Measurements from ENCODE around the gene KLHL7.

Gene KLHL7, protein sequence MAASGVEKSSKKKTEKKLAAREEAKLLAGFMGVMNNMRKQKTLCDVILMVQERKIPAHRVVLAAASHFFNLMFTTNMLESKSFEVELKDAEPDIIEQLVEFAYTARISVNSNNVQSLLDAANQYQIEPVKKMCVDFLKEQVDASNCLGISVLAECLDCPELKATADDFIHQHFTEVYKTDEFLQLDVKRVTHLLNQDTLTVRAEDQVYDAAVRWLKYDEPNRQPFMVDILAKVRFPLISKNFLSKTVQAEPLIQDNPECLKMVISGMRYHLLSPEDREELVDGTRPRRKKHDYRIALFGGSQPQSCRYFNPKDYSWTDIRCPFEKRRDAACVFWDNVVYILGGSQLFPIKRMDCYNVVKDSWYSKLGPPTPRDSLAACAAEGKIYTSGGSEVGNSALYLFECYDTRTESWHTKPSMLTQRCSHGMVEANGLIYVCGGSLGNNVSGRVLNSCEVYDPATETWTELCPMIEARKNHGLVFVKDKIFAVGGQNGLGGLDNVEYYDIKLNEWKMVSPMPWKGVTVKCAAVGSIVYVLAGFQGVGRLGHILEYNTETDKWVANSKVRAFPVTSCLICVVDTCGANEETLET

GRCh38 chr7:23105644-23106056 lies at the start of gene KLHL7:
Gene KLHL7, plus strand, starts transcription at chr7:23105785. Its CDS starts 242 bp downstream, at chr7:23106027.
- peak; percentile 79 for DNase-seq (ENCODE audit: low read depth, low spot score)

GRCh38 chr7:23058408-23059096 lies 47.0 kb upstream of the KLHL7 start:
- no peak for DNase-seq (ENCODE audit: low read depth, low spot score)

- DNase-seq (ENCODE audit: low read depth, low spot score), result no peak
These were observed 44.3 kb upstream of the KLHL7 start for GRCh38 chr7:23061327-23061726.

- DNase-seq (ENCODE audit: low read depth, low spot score), result no peak
These were observed 43.1 kb upstream of the KLHL7 start for GRCh38 chr7:23062452-23062851.

DNA sequence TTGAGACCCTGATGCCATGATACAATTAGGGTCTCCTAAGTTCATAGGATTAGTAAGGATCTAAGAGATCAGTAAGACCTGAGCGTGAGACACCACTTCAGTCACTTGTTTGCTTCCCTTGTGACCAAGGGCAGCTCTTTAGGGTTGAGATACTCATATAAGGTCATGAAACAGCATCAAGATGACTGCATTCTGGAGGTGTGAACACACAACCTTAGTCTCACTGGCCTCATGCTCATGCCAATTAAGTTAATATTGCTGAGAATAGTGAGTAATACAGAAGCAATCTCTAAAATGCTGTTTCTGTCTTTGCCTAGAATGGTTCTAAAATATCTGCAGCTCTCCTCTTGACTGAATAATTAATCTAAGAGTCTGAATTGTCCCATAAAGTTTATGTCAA lies 39.6 kb upstream of the KLHL7 start:
- DNase-seq (ENCODE audit: low read depth, low spot score), result no peak

DNA sequence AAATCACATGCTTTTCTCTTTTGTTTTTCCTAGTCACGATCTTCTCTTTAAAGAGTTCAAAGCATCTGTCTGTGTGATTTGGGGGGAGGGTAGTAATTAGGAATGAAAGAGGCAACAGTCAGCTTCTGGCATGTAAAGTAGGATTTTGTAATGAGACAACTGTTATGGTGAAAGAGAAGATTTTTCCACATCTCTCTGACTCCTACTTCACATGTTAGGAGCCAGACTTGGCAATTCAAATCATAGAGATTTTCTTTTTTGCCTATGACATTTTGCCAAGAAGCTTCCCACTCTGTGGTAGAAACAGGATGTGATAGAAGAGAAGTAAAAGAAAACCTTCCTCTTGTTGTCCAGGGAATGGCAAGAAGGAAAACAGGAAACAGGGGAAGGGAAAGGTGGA lies 38.3 kb upstream of the KLHL7 start:
- no peak for DNase-seq (ENCODE audit: low read depth, low spot score)

- no peak for DNase-seq (ENCODE audit: low read depth, low spot score)
These were observed 33.5 kb upstream of the KLHL7 start for GRCh38 chr7:23072048-23072447.

DNA sequence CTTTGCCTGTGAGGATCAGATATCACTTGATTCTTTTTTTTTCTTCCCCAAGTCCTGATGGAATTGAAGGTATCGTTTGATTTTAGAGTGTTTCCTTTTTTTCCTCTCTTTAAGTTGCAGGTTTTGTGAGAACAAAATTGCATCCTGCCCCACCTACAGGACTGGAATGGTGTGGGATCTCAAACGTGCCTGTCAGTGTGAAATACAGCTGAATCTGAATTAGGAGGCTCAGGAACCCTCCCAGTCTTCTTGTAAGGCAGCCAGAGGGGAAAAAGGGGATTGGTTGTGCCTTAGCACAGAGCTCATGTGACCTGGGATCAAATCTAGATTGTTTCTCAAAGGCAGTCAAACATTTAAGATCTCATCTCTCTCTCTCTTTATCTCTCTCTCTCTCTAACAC lies 32.7 kb upstream of the KLHL7 start:
- no peak for DNase-seq (ENCODE audit: low read depth, low spot score)

- DNase-seq (ENCODE audit: low read depth, low spot score), result no peak
These were observed 30.9 kb upstream of the KLHL7 start for GRCh38 chr7:23074443-23075261.

DNA sequence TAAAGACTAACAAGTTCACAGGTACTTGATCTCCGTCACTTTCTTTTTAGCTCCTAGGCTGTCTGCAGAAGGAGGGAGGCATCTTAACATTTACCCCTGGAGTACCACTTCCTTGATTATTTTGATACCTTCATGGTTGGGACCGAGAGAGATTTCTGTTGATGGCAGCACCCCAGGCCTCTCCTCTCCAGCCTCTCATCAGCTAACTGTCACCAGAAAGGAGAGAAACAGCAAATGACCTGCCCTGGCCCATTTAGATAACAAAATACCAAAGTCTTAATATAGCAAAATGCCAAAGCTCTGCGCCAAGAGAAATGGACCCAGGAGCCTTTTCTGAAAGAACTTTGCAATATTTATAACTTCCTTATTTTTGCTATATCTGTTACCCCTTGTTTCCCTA lies 30.0 kb upstream of the KLHL7 start:
- DNase-seq (ENCODE audit: low read depth, low spot score), result no peak

DNA sequence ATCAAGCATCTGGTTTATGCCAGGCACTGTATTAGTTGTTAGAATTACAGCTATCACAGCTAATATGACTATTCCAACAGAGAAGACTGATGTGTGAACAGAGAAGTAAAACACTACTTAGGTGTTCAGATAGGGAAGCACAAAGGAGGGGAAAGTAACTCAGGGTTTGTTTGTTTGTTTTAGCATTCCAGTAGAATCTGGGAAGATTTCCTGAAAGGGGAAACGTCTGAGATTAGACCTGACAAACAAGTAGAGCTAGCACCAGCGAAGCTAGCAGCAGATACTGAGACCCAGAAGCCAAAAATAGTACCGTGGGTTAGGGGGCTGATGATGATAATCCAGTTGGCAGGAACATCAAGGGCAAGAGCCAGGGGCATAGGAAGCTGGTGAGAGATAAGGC lies 28.8 kb upstream of the KLHL7 start:
- no peak for DNase-seq (ENCODE audit: low read depth, low spot score)

DNA sequence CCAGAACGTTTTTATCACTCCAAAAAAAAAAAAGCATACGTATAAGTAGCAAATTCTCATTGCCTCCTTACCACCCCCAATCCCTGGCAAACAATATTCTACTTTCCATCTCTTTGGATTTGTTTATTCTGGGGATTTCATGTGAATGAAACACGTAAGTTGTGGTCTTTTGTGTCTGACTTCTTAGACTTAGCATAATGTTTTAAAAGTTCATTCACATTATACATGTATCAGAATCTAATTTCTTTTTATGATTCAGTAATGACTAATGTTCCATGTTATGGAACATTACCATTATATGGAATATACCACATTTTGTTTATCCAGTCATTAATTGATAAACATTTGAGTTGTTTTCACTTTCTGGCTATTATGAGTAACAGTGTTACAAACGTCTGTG lies 12.5 kb upstream of the KLHL7 start:
- no peak for DNase-seq (ENCODE audit: low read depth, low spot score)

DNA sequence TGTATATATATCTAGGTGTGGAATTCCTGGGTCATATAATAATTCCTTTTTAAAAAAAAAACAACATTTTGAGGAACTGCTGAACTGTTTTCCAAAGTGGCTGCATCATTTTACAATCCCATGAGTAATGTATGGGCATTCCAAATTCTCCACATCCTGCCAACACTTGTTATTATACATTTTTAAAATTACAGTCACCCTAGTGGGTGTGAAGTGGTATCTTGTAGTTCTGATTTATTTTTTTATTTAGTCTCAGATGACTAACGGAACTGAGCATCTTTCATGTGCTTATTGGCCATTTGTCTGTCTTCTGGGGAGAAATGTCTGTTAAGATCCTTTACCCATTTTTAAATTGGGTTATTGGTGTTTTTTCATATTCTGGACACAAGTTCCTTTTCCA lies 12.0 kb upstream of the KLHL7 start:
- DNase-seq (ENCODE audit: low read depth, low spot score), result no peak

DNA sequence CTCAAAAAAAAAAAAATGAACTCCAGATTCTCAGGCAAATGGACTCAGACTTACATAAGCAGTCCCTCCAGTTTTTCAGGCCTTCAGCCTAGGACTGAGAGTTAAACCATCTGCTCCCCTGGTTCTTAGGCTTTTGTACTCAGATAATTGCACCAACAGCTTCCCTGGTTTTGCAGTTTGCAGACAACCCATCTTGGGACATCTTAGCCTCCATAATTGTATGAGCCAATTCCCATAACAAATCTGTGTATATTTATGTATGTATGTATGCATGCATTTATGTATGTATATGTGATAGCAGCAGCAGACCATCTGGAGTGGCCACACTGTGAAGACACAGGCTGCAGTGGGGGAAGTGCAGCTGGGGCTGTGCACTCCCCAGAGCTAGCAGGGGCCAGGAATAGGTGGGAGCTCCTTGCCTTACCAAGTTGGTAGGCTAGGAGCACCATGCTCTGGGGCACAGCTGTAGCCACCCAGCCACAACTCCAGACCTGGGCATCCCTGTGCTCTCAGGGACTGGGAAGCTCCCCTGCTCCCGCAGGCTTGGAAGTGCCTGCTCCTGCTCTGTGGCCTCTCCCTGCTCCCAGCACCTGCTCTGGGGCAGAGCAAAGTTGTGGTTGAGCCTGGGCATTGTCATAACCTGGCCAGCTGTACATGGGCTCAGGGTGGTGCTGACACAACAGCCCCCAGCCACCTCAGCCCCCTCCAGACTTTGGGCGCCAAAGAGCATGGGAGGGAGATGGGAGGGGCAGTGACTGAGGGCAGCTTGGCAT lies 8.9 kb upstream of the KLHL7 start:
- no peak for DNase-seq (ENCODE audit: low read depth, low spot score)

- no peak for DNase-seq (ENCODE audit: low read depth, low spot score)
These were observed 7.6 kb upstream of the KLHL7 start for GRCh38 chr7:23098029-23098428.

- no peak for DNase-seq (ENCODE audit: low read depth, low spot score)
These were observed 7.1 kb upstream of the KLHL7 start for GRCh38 chr7:23098460-23098859.

DNA sequence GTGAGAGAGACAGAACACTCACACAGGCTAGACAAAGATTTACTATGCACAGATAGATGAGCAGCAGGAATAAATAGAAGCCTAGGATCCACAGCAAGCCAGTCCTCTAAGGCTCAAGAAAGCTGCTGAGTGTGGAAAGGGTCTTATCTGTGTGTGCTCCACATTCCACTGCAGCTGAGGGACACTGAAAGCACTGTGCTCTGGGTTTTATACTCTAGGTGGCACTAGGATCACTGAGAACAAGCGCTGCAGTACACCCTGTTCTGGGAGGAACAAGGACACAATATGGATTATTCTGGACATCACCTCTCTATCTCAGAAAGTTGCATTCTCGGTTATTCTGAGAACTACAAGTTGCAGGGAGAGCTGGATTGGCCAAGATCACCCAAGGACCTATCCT lies 4.9 kb upstream of the KLHL7 start:
- no peak for DNase-seq (ENCODE audit: low read depth, low spot score)

- DNase-seq (ENCODE audit: low read depth, low spot score), result no peak
These were observed 420 bp upstream of the KLHL7 start for GRCh38 chr7:23105086-23105643.

DNA sequence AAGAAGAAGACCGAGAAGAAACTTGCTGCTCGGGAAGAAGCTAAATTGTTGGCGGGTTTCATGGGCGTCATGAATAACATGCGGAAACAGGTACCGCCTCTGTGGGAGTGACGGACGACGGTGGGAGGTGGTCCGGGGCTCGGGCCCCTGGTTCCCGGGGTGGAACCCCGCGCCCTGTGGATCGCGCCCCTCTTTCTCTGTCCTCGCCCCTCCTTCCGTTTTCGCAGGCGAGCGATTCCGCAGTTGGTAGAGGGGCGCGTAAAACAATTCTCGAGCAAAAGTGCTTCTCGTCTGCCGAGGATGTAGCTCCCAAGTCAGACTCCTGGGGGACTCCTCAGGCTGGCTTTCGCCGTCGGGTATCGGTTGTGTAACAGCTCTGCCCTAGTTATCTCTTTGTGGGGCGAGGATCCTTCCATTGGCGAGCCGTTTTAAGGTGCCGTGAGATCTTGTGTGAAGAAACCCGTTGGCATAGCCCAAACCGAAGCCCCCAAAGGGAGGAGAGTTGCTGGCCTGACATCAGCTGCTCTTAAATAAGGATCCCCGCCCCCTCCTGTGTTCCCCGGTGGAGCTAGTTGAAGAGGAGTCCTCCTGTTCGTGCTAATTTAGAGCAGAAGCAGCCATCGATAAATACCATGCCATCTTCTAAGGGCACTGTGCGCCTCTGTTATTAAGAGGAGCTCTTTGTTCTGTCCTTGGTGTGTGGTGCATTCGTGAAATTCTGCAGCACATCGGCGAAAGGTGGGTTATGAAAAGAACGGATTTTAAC lies 655 bp downstream of the KLHL7 start:
- DNase-seq (ENCODE audit: low read depth, low spot score), result no peak
